Effector memory CD8-positive, alpha-beta T cell (primary cell): ENCODE measurements around the gene DNLZ.

Source experiments
- ATAC-seq: fragments of 150-1000 bp; cut with Tn5 transposase; replicated peaks from 2 replicates; pipeline ENCODE4 v1.10.0; 2021; ENCODE audit warnings: mild to moderate bottlenecking, moderate library complexity
- DNase-seq, 3 experiments: peaks; one replicate each; pipeline ENCODE4 v3.0.0; 2021
- H3K27ac Mint-ChIP-seq, 2 donors: one replicate each; pipeline ENCODE4 v1.8.0; 2022; ENCODE audit warnings: mild to moderate bottlenecking in 2 of 2, mixed read lengths in 2 of 2, moderate library complexity in 2 of 2
- H3K27me3 Mint-ChIP-seq, 2 donors: one replicate each; pipeline ENCODE4 v1.8.0; 2022; ENCODE audit warnings: mixed read lengths in 2 of 2
- H3K36me3 Mint-ChIP-seq: one replicate; pipeline ENCODE4 v1.8.0; 2022; ENCODE audit warnings: mild to moderate bottlenecking, moderate library complexity, mixed read lengths; ENCODE audit not compliant: insufficient read depth
- H3K4me1 Mint-ChIP-seq, 2 donors: one replicate each; pipeline ENCODE4 v1.8.0; 2022; ENCODE audit warnings: low read depth in 2 of 2, mixed read lengths in 2 of 2
- H3K4me3 Mint-ChIP-seq, 2 donors: one replicate each; pipeline ENCODE4 v1.8.0; 2022; ENCODE audit warnings: mild to moderate bottlenecking in 2 of 2, mixed read lengths in 2 of 2, moderate library complexity in 2 of 2
- H3K9me3 Mint-ChIP-seq, 2 donors: one replicate each; pipeline ENCODE4 v1.8.0; 2022; ENCODE audit warnings: mixed read lengths in 2 of 2

Gene DNLZ

DNA sequence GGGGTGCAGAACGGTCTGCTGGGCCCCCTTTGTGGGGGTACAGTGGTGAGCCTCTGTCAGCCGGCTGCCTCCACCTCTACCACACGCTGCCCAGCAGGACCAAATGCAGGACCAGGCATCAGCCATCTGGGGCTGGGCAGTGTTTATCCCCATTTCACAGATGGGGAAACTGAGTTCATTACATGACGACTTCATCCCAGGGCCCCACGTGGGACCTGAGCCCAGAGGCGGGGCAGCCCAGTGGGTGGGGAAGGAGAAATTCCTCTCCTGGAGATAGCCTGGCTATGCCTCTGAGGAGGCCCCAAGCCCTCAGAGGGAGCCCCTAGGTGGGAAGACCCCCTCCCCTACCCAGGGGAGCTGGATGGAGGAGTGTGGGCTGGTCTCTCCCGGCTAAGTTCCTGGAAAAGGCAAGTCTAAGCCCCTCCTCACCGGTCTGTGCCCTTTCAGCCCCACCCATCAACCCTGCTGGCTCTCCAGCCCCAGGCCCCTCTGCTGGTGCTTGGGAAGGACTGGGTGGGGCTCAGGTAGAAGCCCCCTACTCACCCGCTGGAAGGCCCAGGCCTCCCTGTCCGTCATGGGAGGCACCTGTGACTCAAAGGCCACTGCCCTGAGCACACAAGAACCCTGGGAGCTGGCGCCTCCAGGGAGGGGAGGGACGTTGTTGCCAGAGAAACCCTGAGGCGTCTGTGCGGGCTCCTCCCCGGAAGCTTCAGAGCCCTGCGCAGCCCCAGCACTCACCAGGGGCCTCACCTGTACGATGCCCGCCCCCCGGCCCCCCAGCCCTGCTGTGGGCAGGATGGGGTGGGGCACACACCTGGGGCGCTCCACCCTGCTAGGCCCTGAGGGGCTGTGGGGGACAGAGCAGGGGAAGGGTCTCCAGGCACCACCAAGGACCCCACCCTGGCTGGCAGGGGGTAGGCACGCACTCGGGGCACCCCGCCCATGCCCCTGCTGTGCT is 52.2 kb downstream of the DNLZ start:
- Mint-ChIP-seq H3K4me1 (peaks cover 11 to 13% of the 10 kb centered on the region in 2 donors), H3K27ac (no peak overlapping the region), H3K4me3 (no peak overlapping the region), H3K36me3 (peaks cover 12% of the 10 kb centered on the region), H3K27me3 (no peaks in the 10 kb centered on the region), H3K9me3 (peaks cover 15 to 19% of the 10 kb centered on the region in 2 donors)
- DNase-seq (no peak), ATAC-seq (no peak)

GRCh38 chr9:136310273-136311030 is 53.1 kb downstream of the DNLZ start:
- Mint-ChIP-seq H3K4me3 (no peak overlapping the region), H3K27me3 (no peaks in the 10 kb centered on the region), H3K36me3 (peaks cover 3% of the 10 kb centered on the region), H3K9me3 (peaks cover 9 to 11% of the 10 kb centered on the region in 2 donors), H3K4me1 (peaks cover 8% of the 10 kb centered on the region in 2 donors), H3K27ac (no peak overlapping the region)
- no peak for ATAC-seq
- no peak for DNase-seq

DNA sequence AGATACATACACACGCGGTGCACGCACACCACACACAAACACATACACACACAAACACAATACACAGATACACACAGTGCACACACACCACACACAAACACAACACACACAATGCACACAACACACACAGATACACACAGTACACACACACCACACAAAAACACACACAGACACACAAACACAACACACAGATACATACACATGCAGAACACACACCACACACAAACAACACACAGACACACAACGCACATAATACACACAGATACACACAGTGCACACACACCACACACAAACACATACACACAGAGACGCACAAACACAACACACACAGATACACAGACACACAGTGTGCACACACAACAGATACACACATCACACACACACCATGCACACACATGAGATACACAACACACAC is 53.7 kb downstream of the DNLZ start:
- ATAC-seq (no peak), DNase-seq (no peak)

More for the DNA sequence above, 53.7 kb downstream of the DNLZ start:
- Mint-ChIP-seq H3K27me3 (no peaks in the 10 kb centered on the region), H3K36me3 (peaks cover 3% of the 10 kb centered on the region), H3K4me1 (peaks cover 3 to 4% of the 10 kb centered on the region in 2 donors), H3K9me3 (peaks cover 3 to 4% of the 10 kb centered on the region in 2 donors), H3K27ac (no peak overlapping the region), H3K4me3 (no peak overlapping the region)
